Measurements from ENCODE around the gene ASB11.

GRCh38 chrX:15319075-15319474, 3.6 kb upstream of the ASB11 start:
- TF ChIP-seq, protein P1, sequence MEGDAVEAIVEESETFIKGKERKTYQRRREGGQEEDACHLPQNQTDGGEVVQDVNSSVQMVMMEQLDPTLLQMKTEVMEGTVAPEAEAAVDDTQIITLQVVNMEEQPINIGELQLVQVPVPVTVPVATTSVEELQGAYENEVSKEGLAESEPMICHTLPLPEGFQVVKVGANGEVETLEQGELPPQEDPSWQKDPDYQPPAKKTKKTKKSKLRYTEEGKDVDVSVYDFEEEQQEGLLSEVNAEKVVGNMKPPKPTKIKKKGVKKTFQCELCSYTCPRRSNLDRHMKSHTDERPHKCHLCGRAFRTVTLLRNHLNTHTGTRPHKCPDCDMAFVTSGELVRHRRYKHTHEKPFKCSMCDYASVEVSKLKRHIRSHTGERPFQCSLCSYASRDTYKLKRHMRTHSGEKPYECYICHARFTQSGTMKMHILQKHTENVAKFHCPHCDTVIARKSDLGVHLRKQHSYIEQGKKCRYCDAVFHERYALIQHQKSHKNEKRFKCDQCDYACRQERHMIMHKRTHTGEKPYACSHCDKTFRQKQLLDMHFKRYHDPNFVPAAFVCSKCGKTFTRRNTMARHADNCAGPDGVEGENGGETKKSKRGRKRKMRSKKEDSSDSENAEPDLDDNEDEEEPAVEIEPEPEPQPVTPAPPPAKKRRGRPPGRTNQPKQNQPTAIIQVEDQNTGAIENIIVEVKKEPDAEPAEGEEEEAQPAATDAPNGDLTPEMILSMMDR (IDR thresholded peaks at IDR 0.05; ENCODE audit: low read depth, low read length, poor library complexity, severe bottlenecking): no peak
- no peak for TF ChIP-seq EZH2phosphoT487 (IDR thresholded peaks at IDR 0.05; ENCODE audit: borderline replicate concordance, low read length)
